Measurements from ENCODE around the gene NAA16. TPM values are rescaled to one million over a fixed set of nuclear protein-coding genes. Genes with fewer than 3 reads are reported as not detected.

Gene NAA16
- total and polyA plus RNA-seq, 2 of the 4 experiments (the other 2 are of a cell fraction) = 6.6 to 8.8 TPM

GRCh38 chr13:41386211-41386610 is 75.1 kb downstream of the NAA16 start:
- dilution Hi-C loops (cut with HindIII; ENCODE audit: low sequenced_read_pairs, unreplicated experiment) = no loop called here
- Histone ChIP-seq H3K14ac (replicated peaks; ENCODE audit: low read depth, low read length) (no peak overlapping the region), H2AK5ac (ENCODE audit: low read depth, low read length) (no peak overlapping the region), H3K4me3 (ENCODE audit: insufficient read depth, low read depth, low read length) (no peak overlapping the region), H2AFZ (replicated peaks; ENCODE audit: low read length, poor library complexity) (no peak overlapping the region), H3K9me3 (ENCODE audit: control insufficient read depth, insufficient read depth, low read length) (no peaks in the 10 kb centered on the region), H2BK120ac (ENCODE audit: low read depth, low read length) (no peak overlapping the region), H3K9me1 (ENCODE audit: insufficient read depth, low read length) (peaks cover 2% of the 10 kb centered on the region; the same call in 1 of the 2 replicates), H4K91ac (ENCODE audit: insufficient read depth, low read depth, low read length) (no peak overlapping the region), H2BK20ac (ENCODE audit: low read depth, low read length) (no peak overlapping the region), H3K36me3 (ENCODE audit: control insufficient read depth, insufficient read depth, low read length) (no peaks in the 10 kb centered on the region), H4K5ac (ENCODE audit: low read depth, low read length) (no peak overlapping the region), H4K8ac (ENCODE audit: low read depth in 2 of 2, low read length in 2 of 2) (no peak overlapping the region), H3K4ac (ENCODE audit: low read depth, low read length) (no peak overlapping the region), H3K79me1 (ENCODE audit: low read depth in 1 of 2, low read length in 2 of 2) (no peaks in the 10 kb centered on the region), H3K4me2 (ENCODE audit: low read depth, low read length) (no peak overlapping the region), H3K4me1 (ENCODE audit: control insufficient read depth, insufficient read depth, low read length) (peaks cover 3% of the 10 kb centered on the region; the same call in 1 of the 2 replicates), H2BK5ac (ENCODE audit: low read depth, low read length, poor library complexity, severe bottlenecking) (no peak overlapping the region), H3K27ac (ENCODE audit: insufficient read depth, low read length) (no peak overlapping the region), H3K9ac (ENCODE audit: low read depth, low read length) (no peak overlapping the region), H4K20me1 (ENCODE audit: insufficient read depth, low read length) (no peaks in the 10 kb centered on the region), H3K18ac (ENCODE audit: low read depth, low read length) (no peak overlapping the region), H3K56ac (ENCODE audit: extremely low read depth, insufficient read depth, low read length) (no peak overlapping the region), H2BK15ac (ENCODE audit: low read depth, low read length) (no peak overlapping the region), H3K23ac (ENCODE audit: low read depth, low read length) (no peak overlapping the region), H3K27me3 (ENCODE audit: control insufficient read depth, insufficient read depth, low read length) (no peaks in the 10 kb centered on the region; the same call in 1 of the 2 replicates), H2AK9ac (replicated peaks; ENCODE audit: low read depth, low read length, poor library complexity) (no peak overlapping the region)
- no TSS peak for BruUV-seq (replicated peaks)
- POLR2A ChIA-PET (ENCODE audit: unreplicated experiment) = no interaction called here
- intact Hi-C loops (cut with micrococcal nuclease) = no loop called here
- DNase-seq (no peak), ATAC-seq (ENCODE audit: low read depth) (no peak)
- CTCF ChIA-PET = no interaction called here
- TF ChIP-seq RAD21 (IDR thresholded peaks at IDR 0.05; ENCODE audit: low read length) = no peak
- in situ Hi-C loops (cut with MboI; ENCODE audit: low sequenced_read_pairs) = loop anchor here (10.0 kb wide), 2 partner anchors 269 to 729 kb away; no protein-coding TSS in a partner anchor
- no CpG with 5 or more reads among the region's 6 CpGs for WGBS, 2 experiments (ENCODE audit: extremely low coverage in 2 of 2, insufficient read length in 1 of 2)

Measured in IMR-90 (cell line).